HEK293 (cell line): ENCODE measurements around the gene VCL.

Source experiments
- CTCF ChIA-PET: fragments of 350-600 bp; formaldehyde crosslinking; extraction: SDS; loops from one replicate; lab custom pipeline; 2021; ENCODE audit warnings: antibody characterized with exemption; lab: Yijun Ruan, JAX
- POLR2A ChIA-PET: fragments of 300-600 bp; formaldehyde crosslinking; extraction: SDS; loops from one replicate; lab custom pipeline; 2020; ENCODE audit warnings: antibody characterized with exemption, inconsistent platforms; lab: Yijun Ruan, JAX
- H3K27ac ChIP-seq: fragments of 200-500 bp; sonication (Bioruptor generic); 2 replicates; pipeline ENCODE4 v1.5.1; 2014; ENCODE audit warnings: low read depth, low read length, control low read depth, inconsistent platforms; ENCODE audit errors: extremely low read depth
- H3K36me3 ChIP-seq, 2 experiments: fragments of 200-500 bp in 1 of 2; sonication (Bioruptor generic) in 1 of 2; 1 replicate in 1 of 2; 2 replicates in 1 of 2; pipeline ENCODE4 v1.5.1; 2014 to 2017; ENCODE audit warnings: inconsistent platforms in 2 of 2, low read length in 2 of 2; ENCODE audit not compliant: control insufficient read depth in 2 of 2, insufficient read depth in 1 of 2
- H3K4me1 ChIP-seq: fragments of 200-500 bp; sonication (Bioruptor generic); 2 replicates; pipeline ENCODE4 v1.5.1; 2014; ENCODE audit warnings: mild to moderate bottlenecking, low read length, inconsistent platforms; ENCODE audit not compliant: control insufficient read depth, insufficient read depth
- H3K4me3 ChIP-seq: 2 replicates; pipeline ENCODE4 v1.5.1; 2011; ENCODE audit warnings: low read depth, mild to moderate bottlenecking, control low read depth, low read length, moderate library complexity
- H3K9me3 ChIP-seq: fragments of 200-500 bp; sonication (Bioruptor generic); 2 replicates; pipeline ENCODE4 v1.5.1; 2014; ENCODE audit warnings: low read depth, low read length, inconsistent platforms; ENCODE audit not compliant: control insufficient read depth, insufficient read depth
- ATF2 ChIP-seq: fragments of 450-650 bp; formaldehyde crosslinking; IDR thresholded peaks from 2 replicates; pipeline ENCODE4 v1.5.1; 2016; ENCODE audit warnings: missing biosample characterization, missing genetic modification characterization, low read depth
- FEZF1 ChIP-seq: fragments of 450-650 bp; formaldehyde crosslinking; IDR thresholded peaks from 2 replicates; pipeline ENCODE4 v1.5.1; 2016; ENCODE audit warnings: missing biosample characterization, missing genetic modification characterization
- KLF16 ChIP-seq: fragments of 450-650 bp; formaldehyde crosslinking; IDR thresholded peaks from 2 replicates; pipeline ENCODE4 v1.5.1; 2017; ENCODE audit warnings: missing biosample characterization, missing genetic modification characterization
- MEIS1 ChIP-seq: sonication (generic); formaldehyde crosslinking; IDR thresholded peaks from 2 replicates; pipeline ENCODE4 v1.8.1; 2022; ENCODE audit warnings: missing genetic modification reagents, mild to moderate bottlenecking, borderline replicate concordance
- OSR2 ChIP-seq: fragments of 450-650 bp; formaldehyde crosslinking; IDR thresholded peaks from 2 replicates; pipeline ENCODE4 v1.5.1; 2016; ENCODE audit warnings: missing biosample characterization, missing genetic modification characterization
- ZNF132 ChIP-seq: fragments of 450-650 bp; formaldehyde crosslinking; IDR thresholded peaks from 2 replicates; pipeline ENCODE4 v1.5.1; 2017; ENCODE audit warnings: missing biosample characterization, missing genetic modification characterization, borderline replicate concordance
- ZNF280C ChIP-seq: fragments of 450-650 bp; formaldehyde crosslinking; IDR thresholded peaks from 2 replicates; pipeline ENCODE4 v1.5.1; 2016; ENCODE audit warnings: missing biosample characterization, missing genetic modification characterization
- ZNF362 ChIP-seq: fragments of 450-650 bp; formaldehyde crosslinking; IDR thresholded peaks from 2 replicates; pipeline ENCODE4 v1.5.1; 2016; ENCODE audit warnings: missing biosample characterization, missing genetic modification characterization
- ZNF513 ChIP-seq: fragments of 450-650 bp; IDR thresholded peaks from 2 replicates; pipeline ENCODE4 v1.5.1; 2018; ENCODE audit warnings: missing biosample characterization, missing genetic modification characterization
- ZNF561 ChIP-seq: fragments of 450-650 bp; IDR thresholded peaks from 2 replicates; pipeline ENCODE4 v1.5.1; 2018; ENCODE audit warnings: missing biosample characterization, missing genetic modification characterization, borderline replicate concordance

Gene VCL

GRCh38 chr10:74048433-74048832 is 50.5 kb downstream of the VCL start:
- H3K36me3 ChIP-seq: peaks cover 18 to 20% of the 10 kb centered on the region in 2 experiments
- no peaks in the 10 kb centered on the region for H3K9me3 ChIP-seq
- peak; percentile 85 for TF ChIP-seq ZNF513 (tag by site-specific recombination)
- no peak for TF ChIP-seq ZNF132 (tag by site-specific recombination)
- ChIA-PET CTCF (interaction anchor here (0.5 to 1.3 kb wide), 2 partner anchors 10 to 92 kb away, joined by 3 to 4 read pairs; no protein-coding TSS in a partner anchor), POLR2A (interaction anchor here (0.7 kb wide), 1 partner anchor 162 kb away, joined by 3 read pairs; no protein-coding TSS in a partner anchor)
- H3K4me1 ChIP-seq: peaks cover 10% of the 10 kb centered on the region; the same call in 1 of the 2 replicates
- no peak overlapping the region for H3K4me3 ChIP-seq
- no peak overlapping the region for H3K27ac ChIP-seq

GRCh38 chr10:74049955-74050354 is 52.0 kb downstream of the VCL start:
- Histone ChIP-seq H3K9me3 (no peaks in the 10 kb centered on the region), H3K4me3 (no peak overlapping the region), H3K4me1 (peaks cover 10% of the 10 kb centered on the region; the same call in 1 of the 2 replicates), H3K27ac (no peak overlapping the region), H3K36me3 (peaks cover 6 to 8% of the 10 kb centered on the region in 2 experiments; a peak in 2 of 3 replicates)
- CTCF ChIA-PET: interaction anchor here (0.9 kb wide), 1 partner anchor 164 kb away, joined by 5 read pairs; no protein-coding TSS in a partner anchor
- TF ChIP-seq ZNF280C (tag by site-specific recombination) (no peak), FEZF1 (tag by site-specific recombination) (peak; percentile 65; the same call in 1 of the 2 replicates)
- POLR2A ChIA-PET: no interaction called here

GRCh38 chr10:74050653-74051052 is 52.7 kb downstream of the VCL start:
- Histone ChIP-seq H3K4me3 (no peak overlapping the region), H3K27ac (no peak overlapping the region), H3K4me1 (peaks cover 10% of the 10 kb centered on the region; the same call in 1 of the 2 replicates), H3K9me3 (no peaks in the 10 kb centered on the region), H3K36me3 (peaks cover 4 to 8% of the 10 kb centered on the region in 2 experiments; a peak in 2 of 3 replicates)
- ChIA-PET CTCF (no interaction called here), POLR2A (interaction anchor here (1.1 kb wide), 1 partner anchor 164 kb away, joined by 4 read pairs; no protein-coding TSS in a partner anchor)
- TF ChIP-seq KLF16 (tag by site-specific recombination): no peak
- TF ChIP-seq ZNF362 (tag by site-specific recombination): 0 out of 2 replicates have a peak, but pooled peaks have one; percentile 46
- TF ChIP-seq MEIS1: no peak
- no peak for TF ChIP-seq ZNF561 (tag by site-specific recombination)
- TF ChIP-seq OSR2 (tag by site-specific recombination): no peak
- peak; percentile 2; the same call in 1 of the 2 replicates for TF ChIP-seq ATF2 (tag by site-specific recombination)
